ENCODE data around the gene FYN.

Gene FYN

DNA sequence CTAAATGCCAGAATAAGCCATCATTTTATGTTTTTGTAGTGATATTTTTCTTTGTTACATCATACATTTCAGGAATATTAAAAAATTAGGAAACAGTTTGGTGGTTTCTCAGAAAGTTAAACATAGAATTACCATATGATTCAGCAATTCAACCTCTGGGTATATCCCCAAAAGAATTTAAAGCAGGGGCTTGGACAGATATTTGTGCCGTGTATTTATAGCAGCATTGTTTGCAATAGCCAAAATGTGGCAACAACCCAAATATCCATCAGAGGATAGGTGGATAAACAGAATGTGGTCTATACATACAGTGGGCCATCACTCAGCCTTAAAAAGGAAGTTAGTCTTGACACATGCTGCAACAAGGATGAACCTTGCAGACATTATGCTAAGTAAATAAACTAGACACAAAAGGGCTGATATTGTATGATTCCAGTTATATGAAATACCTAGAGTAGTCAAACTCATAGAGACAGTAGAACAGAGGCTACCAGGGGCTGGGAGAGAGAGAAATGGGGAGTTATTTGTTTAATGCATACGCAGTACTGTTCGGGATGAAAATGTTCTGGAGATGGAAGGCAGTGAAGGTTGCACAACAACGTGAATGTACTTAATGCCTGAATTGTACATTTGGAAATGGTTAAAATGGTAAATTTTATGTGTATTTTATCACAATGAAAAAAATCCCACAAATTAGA lies 248.7 kb downstream of the FYN start:
- H3K4me3 ChIP-seq (ENCODE audit: low read depth, low read length): no peak overlapping the region
- ChIA-PET POLR2A (no interaction called here), CTCF (no interaction called here)
- TF ChIP-seq ZNF473 (tag by site-specific recombination; IDR thresholded peaks at IDR 0.05): no peak
- TF ChIP-seq ZNF558 (tag by site-specific recombination; IDR thresholded peaks at IDR 0.05): no peak
- no peak for TF ChIP-seq ZBTB44 (tag by site-specific recombination; IDR thresholded peaks at IDR 0.05)
- no peak for TF ChIP-seq ZNF311 (tag by site-specific recombination; IDR thresholded peaks at IDR 0.05; ENCODE audit: borderline replicate concordance)
- TF ChIP-seq, protein P1, sequence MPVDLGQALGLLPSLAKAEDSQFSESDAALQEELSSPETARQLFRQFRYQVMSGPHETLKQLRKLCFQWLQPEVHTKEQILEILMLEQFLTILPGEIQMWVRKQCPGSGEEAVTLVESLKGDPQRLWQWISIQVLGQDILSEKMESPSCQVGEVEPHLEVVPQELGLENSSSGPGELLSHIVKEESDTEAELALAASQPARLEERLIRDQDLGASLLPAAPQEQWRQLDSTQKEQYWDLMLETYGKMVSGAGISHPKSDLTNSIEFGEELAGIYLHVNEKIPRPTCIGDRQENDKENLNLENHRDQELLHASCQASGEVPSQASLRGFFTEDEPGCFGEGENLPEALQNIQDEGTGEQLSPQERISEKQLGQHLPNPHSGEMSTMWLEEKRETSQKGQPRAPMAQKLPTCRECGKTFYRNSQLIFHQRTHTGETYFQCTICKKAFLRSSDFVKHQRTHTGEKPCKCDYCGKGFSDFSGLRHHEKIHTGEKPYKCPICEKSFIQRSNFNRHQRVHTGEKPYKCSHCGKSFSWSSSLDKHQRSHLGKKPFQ (tag by site-specific recombination; IDR thresholded peaks at IDR 0.05): no peak
- no peak for TF ChIP-seq OVOL3 (tag by site-specific recombination; IDR thresholded peaks at IDR 0.05)
- no peak for TF ChIP-seq ZNF394 (tag by site-specific recombination; IDR thresholded peaks at IDR 0.05; ENCODE audit: borderline replicate concordance)
- no peak for TF ChIP-seq ZSCAN18 (tag by site-specific recombination; IDR thresholded peaks at IDR 0.05)
- no peak for TF ChIP-seq ZFP3 (tag by site-specific recombination; IDR thresholded peaks at IDR 0.05; ENCODE audit: low read depth)
- TF ChIP-seq ZNF175 (tag by site-specific recombination; IDR thresholded peaks at IDR 0.05): no peak
- TF ChIP-seq ZNF426 (tag by site-specific recombination; IDR thresholded peaks at IDR 0.05): no peak
- TF ChIP-seq ZNF132 (tag by site-specific recombination; IDR thresholded peaks at IDR 0.05; ENCODE audit: borderline replicate concordance): no peak
- no peak for TF ChIP-seq ZBTB7A (tag by site-specific recombination; IDR thresholded peaks at IDR 0.05; ENCODE audit: low read depth)
- TF ChIP-seq ZNF112 (tag by site-specific recombination; IDR thresholded peaks at IDR 0.05): no peak
- H3K4me1 ChIP-seq (ENCODE audit: control insufficient read depth, insufficient read depth, low read length): no peaks in the 10 kb centered on the region; the same call in 1 of the 2 replicates
- H3K36me3 ChIP-seq (ENCODE audit: control insufficient read depth in 2 of 2, insufficient read depth in 1 of 2, low read length in 2 of 2): no peaks in the 10 kb centered on the region
- no peak overlapping the region for H3K27ac ChIP-seq (ENCODE audit: extremely low read depth, low read depth, low read length)
- no peaks in the 10 kb centered on the region for H3K9me3 ChIP-seq (ENCODE audit: control insufficient read depth, insufficient read depth, low read depth, low read length)

GRCh38 chr6:111623046-111623718 lies 250.1 kb downstream of the FYN start:
- no peak overlapping the region for H3K27ac ChIP-seq (ENCODE audit: extremely low read depth, low read depth, low read length)
- no peak for TF ChIP-seq ZNF843 (tag by site-specific recombination; IDR thresholded peaks at IDR 0.05)
- TF ChIP-seq ZNF558 (tag by site-specific recombination; IDR thresholded peaks at IDR 0.05): no peak
- TF ChIP-seq ZNF202 (tag by site-specific recombination; IDR thresholded peaks at IDR 0.05; ENCODE audit: borderline replicate concordance): no peak
- TF ChIP-seq, protein P2, sequence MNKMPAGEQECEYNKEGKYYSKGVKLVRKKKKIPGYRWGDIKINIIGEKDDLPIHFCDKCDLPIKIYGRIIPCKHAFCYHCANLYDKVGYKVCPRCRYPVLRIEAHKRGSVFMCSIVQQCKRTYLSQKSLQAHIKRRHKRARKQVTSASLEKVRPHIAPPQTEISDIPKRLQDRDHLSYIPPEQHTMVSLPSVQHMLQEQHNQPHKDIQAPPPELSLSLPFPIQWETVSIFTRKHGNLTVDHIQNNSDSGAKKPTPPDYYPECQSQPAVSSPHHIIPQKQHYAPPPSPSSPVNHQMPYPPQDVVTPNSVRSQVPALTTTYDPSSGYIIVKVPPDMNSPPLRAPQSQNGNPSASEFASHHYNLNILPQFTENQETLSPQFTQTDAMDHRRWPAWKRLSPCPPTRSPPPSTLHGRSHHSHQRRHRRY (tag by site-specific recombination; IDR thresholded peaks at IDR 0.05): no peak
- no peak for TF ChIP-seq SCRT2 (tag by site-specific recombination; IDR thresholded peaks at IDR 0.05)
- TF ChIP-seq, protein P3, sequence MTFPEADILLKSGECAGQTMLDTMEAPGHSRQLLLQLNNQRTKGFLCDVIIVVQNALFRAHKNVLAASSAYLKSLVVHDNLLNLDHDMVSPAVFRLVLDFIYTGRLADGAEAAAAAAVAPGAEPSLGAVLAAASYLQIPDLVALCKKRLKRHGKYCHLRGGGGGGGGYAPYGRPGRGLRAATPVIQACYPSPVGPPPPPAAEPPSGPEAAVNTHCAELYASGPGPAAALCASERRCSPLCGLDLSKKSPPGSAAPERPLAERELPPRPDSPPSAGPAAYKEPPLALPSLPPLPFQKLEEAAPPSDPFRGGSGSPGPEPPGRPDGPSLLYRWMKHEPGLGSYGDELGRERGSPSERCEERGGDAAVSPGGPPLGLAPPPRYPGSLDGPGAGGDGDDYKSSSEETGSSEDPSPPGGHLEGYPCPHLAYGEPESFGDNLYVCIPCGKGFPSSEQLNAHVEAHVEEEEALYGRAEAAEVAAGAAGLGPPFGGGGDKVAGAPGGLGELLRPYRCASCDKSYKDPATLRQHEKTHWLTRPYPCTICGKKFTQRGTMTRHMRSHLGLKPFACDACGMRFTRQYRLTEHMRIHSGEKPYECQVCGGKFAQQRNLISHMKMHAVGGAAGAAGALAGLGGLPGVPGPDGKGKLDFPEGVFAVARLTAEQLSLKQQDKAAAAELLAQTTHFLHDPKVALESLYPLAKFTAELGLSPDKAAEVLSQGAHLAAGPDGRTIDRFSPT (tag by site-specific recombination; IDR thresholded peaks at IDR 0.05): no peak
- H3K36me3 ChIP-seq (ENCODE audit: control insufficient read depth in 2 of 2, insufficient read depth in 1 of 2, low read length in 2 of 2): no peaks in the 10 kb centered on the region
- H3K4me1 ChIP-seq (ENCODE audit: control insufficient read depth, insufficient read depth, low read length): no peaks in the 10 kb centered on the region; the same call in 1 of the 2 replicates
- POLR2A ChIA-PET: no interaction called here
- H3K4me3 ChIP-seq (ENCODE audit: low read depth, low read length): no peak overlapping the region
- no peaks in the 10 kb centered on the region for H3K9me3 ChIP-seq (ENCODE audit: control insufficient read depth, insufficient read depth, low read depth, low read length)
- CTCF ChIA-PET: no interaction called here

Measured in HEK293 (cell line).